ENCODE measurements around the gene WDR7.
A peak's percentile ranks its signal among the peaks of the same experiment; 100 is the strongest.

WDR7 gene

GRCh38 chr18:56650944-56651770 is at the start of gene WDR7:
WDR7 (plus strand) TSS chr18:56651359; CDS start chr18:56672516, 21,157 bp downstream.
- DNase-seq (ENCODE audit: insufficient read length, low spot score) (peak; percentile 72), FAIRE-seq (no peak)

DNA sequence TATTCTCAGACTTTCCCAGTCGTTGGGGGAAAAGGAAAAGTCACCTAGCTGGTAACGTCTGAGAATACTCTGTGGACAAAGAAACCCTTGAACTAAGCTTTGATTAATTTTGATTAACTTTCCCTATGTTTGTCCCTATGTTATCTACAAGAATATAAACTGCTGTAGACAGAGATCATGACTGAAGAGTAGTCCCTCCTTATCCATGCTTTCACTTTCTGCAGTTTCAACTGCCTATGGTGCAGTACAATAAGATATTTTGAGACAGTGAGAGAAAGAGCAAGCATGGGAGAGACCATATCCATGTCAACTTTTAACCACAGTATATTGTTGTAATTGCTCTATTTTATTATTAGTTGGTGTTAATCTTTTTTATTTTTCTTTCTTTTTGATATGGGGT is 44.5 kb upstream of the WDR7 start:
- FAIRE-seq (no peak), DNase-seq (ENCODE audit: insufficient read length, low spot score) (no peak)

DNA sequence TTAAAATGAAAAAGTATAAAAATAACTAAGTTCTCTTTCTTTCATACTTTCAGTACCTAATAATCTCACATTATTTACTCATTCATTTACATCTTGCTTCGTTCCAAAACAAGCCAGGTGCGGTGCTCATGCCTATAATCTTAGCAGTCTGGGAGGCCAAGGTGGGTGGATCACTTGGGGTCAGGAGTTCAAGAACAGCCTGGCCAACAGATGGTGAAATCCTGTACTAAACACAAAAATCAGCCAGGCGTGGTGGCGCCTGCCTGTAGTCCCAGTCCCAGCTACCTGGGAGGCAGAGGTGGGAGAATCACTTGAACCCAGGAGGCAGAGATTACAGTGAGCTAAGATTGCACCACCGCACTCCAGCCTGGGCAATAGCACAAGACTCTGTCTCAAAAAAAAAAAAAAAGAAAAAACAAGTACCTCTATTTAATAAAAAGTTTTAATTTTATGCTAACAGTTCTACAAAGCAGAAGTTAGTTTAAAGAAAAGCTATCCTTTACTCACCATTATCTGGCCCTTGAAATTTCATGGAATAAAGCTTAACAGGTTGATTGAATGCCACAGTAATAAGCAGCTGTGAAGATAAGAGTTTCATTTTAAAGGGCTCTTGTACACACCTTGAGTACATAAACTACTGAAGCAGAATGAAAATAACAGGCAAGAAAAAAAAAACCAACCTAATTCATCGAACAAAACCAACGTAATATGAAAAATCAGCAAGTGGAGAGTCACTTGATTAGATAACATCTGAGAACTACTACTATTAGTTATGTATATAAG is 35.2 kb upstream of the WDR7 start:
- FAIRE-seq = no peak
- DNase-seq (ENCODE audit: insufficient read length, low spot score) = no peak

- DNase-seq (ENCODE audit: insufficient read length, low spot score) (no peak), FAIRE-seq (no peak)
Observed at GRCh38 chr18:56627991-56628390, 23.2 kb upstream of the WDR7 start.

DNA sequence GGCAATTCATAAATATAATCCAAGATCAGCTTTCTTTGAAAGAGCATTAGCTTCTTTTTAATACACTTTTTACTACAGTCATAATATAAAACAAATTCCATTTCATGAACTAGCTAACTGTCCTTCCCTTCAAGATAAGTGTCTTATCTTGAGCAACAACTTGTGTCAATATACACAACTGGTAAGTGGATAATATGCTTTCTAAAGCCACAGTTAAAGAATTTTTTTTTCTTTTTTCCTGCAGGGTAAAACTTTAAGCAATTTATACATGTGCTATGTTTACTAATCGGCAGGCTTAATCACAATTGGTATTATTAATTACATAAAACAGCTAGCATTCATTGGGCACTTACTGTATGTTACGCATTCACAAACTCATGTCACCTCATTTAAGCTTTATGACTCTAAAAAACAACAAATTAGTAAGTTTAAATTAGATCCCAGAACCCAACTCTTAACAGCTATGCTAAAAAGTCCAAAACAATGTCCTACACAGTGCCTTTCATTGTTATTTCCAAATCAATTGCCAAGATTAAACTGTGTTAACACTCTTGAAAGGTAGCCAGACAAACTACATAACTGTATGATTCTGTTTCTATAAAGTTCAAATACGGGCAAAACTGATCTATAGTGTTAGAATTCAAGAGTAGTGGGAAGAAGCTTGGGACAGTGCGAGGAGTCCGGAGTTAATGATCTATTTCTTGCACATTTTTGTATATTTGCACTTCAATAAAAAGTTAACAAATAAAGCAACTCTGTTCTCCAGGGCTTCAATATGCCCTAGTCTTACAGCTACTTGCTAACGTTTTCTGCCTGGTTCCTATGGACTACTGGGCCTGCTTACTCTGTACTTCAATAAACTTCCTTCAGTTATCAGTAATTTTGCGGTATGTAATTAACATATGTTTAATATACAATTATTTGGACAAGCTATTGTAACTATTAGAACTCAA is 18.8 kb upstream of the WDR7 start:
- no peak for DNase-seq (ENCODE audit: insufficient read length, low spot score)
- no peak for FAIRE-seq

DNA sequence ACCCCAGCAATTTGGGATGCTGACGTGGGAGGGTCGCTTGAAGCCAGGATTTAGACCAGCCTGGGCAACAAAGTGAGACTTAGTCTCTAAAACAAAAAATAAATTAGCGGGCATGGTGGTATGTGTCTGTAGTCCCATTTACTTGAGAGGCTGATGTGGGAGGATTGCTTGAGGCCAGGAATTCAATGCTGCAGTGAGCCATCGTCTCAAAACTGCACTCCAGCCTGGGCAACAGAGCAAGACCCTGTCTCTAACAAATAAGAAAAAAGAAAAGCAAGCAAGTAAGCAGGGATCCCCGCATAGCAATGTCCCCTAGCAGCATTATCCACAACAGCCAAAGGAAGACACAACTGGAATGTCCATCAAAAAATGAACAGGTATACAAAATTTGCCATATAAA is 16.2 kb upstream of the WDR7 start:
- FAIRE-seq (no peak), DNase-seq (ENCODE audit: insufficient read length, low spot score) (no peak)

- no peak for FAIRE-seq
Observed at GRCh38 chr18:56637176-56637575, 14.0 kb upstream of the WDR7 start.

DNA sequence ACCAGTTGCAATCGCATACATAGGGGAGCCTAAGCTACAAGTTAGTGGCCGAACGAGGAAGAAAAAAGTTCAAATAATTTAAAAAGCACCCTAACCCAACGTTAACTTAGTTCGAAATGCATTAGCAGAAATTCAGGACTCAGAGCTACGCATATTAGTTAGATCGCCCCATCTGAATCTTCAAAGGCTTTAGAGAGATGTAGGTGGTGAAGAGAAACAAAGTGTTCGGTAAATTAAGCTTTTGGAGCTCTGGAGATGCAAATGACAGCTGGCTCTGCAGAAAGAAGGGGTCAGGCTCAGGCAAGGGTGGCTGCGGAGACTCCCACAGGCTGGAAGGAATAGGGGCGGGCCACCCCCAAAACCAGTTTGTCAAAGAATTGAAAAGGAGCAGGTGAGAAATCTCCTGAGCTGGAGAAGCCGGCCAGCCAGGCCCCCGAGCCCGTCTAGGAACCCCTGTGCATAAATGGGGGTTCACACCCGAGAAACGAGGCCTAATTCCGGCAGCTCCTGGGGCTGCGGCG is 13.4 kb upstream of the WDR7 start:
- no peak for FAIRE-seq
- DNase-seq (ENCODE audit: insufficient read length, low spot score) = no peak

More at GRCh38 chr18:56637176-56637575, 14.0 kb upstream of the WDR7 start:
- DNase-seq (ENCODE audit: insufficient read length, low spot score) = no peak

- DNase-seq (ENCODE audit: insufficient read length, low spot score) = peak; percentile 85
- FAIRE-seq = peak; percentile 76
Observed at GRCh38 chr18:56638232-56639103, 12.7 kb upstream of the WDR7 start, which contains the start of gene TXNL1. TXNL1 (minus strand) TSS chr18:56638592; CDS start chr18:56638440, 152 bp downstream.

- DNase-seq (ENCODE audit: insufficient read length, low spot score) (no peak), FAIRE-seq (no peak)
Observed at GRCh38 chr18:56639104-56639381, 12.1 kb upstream of the WDR7 start.

- FAIRE-seq (no peak), DNase-seq (ENCODE audit: insufficient read length, low spot score) (no peak)
Observed at GRCh38 chr18:56639571-56639970, 11.6 kb upstream of the WDR7 start.

DNA sequence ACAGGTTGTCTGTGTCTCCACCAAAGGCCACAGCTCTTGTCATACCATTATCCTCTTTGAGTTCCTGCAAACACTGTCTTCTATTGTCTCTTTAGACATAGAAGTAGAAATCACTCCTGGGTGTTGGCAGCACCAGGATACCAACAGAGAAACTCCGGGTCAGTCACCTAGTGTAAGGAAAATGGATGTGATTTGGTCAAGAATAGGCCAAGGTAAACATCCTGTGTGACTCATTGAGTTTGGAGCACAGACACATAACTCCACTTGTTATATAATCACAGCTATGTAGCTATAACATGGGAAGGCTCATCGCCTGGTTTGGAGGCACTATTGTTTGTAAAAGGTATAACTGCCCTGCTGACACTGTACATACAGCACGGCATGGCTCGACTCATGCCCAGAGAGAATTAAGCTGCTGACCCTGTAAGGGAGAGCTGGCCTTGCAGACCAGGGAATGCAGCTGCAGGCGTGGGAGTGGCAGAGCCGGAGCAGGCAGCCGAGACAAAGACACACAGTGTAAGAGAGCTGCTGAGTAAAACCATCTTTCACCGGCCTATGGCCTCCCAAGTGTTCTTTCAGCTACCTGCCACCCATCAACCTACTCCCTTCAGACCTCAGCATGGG is 9.3 kb upstream of the WDR7 start:
- no peak for DNase-seq (ENCODE audit: insufficient read length, low spot score)
- no peak for FAIRE-seq

DNA sequence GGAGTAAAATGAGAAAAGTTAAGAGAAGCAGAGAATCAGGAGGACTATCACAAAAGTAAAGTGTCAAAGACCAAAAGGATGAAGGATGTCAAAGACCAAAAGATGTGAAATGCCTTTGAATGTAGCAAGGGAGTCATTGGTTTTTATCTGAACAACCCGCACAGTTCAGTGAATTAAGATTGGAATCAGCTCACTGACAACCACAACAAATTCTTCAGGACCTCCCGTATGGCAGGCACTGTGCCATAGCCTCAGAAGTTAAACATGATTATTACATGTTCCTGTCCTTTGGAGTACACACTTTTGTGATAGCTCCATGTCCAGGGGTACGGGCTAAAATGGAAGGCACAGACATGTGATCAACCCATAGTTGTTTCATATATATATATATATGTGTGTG is 7.8 kb upstream of the WDR7 start:
- FAIRE-seq (no peak), DNase-seq (ENCODE audit: insufficient read length, low spot score) (no peak)

- DNase-seq (ENCODE audit: insufficient read length, low spot score) (no peak), FAIRE-seq (no peak)
Observed at GRCh38 chr18:56645415-56646016, 5.6 kb upstream of the WDR7 start.

GRCh38 chr18:56647071-56647470 is 4.1 kb upstream of the WDR7 start:
- no peak for DNase-seq (ENCODE audit: insufficient read length, low spot score)
- FAIRE-seq = no peak

DNA sequence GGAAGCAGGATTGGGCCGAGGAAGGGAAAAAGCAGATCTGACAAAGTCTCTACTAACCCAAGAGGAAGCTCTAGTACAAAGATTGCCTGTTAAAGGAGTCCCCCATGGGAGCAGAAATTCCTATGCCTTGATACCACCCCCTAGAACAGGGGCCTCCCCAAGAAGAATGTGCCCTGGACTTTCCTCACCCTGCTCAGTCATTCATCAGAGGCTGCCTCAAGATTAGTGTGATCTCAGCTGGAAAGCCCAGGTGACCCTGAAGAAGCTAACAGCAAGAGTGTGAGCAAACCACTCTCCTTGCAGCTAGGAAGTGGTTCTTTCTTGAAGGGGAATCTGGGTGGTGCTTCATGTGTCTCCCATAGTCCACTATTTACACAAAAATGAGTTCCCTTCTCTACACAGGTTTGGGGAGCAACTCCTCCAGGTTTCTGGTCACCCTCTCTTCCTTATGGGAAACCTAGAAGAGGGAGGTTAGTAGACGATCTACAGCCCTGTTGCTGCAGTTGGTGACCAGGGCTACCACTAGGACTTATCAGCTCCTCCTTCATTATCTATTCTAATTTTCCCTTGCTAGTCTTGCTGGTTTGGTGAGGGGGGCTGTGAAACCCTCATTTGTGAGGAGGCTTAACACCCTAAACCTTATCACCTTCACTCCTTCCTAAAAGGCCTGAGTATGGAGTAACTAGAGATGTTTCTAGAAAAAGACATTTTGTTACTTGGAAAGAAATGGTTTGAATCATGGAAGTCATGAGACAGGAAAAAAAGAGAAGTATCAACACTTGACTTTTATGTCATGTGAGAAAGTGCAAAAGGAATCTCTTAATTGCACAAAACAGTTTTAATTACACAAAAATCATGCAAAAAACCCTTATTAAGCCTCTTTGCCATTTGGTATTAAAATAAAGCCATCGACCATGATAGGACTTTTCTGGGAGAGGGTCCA is 2.9 kb upstream of the WDR7 start:
- FAIRE-seq (no peak), DNase-seq (ENCODE audit: insufficient read length, low spot score) (no peak)

GRCh38 chr18:56649996-56650395 is 1.2 kb upstream of the WDR7 start:
- DNase-seq (ENCODE audit: insufficient read length, low spot score) = no peak
- no peak for FAIRE-seq

DNA sequence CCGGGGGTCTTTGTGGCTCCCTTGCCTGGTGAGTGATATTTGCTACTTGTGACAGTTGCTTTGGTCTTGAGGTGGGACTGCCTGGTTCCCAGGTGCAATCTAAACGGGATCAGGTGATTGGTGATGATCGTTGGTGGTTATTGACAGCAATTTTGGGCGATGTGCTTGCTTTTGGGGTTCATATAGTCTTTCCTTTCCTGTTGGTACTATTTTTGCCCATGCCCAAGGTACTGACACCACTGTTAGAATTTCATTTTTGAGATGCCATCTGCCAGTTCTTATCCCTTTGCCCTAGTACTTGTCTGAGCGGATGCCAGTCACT is 573 bp downstream of the WDR7 start:
- no peak for DNase-seq (ENCODE audit: insufficient read length, low spot score)
- no peak for FAIRE-seq
